Spleen (tissue), 11 donors: ENCODE results near the gene DYRK4. TPM values are rescaled to one million over a fixed set of nuclear protein-coding genes. Genes with fewer than 3 reads are reported as not detected.

Source experiments
- DNase-seq: peaks from one replicate; pipeline ENCODE4 v3.0.0-alpha.2; 2020
- H3K27ac ChIP-seq, 8 donors: fragments of 200-600 bp; sonication (generic) in 7 of 8; 1 replicate in 4 of 8; 2 replicates in 4 of 8; pipeline versions ENCODE4 v1.5.0 to v1.8.0; 2016 to 2021; ENCODE audit warnings: inconsistent platforms in 4 of 8, mild to moderate bottlenecking in 4 of 8, moderate library complexity in 1 of 8
- H3K27me3 ChIP-seq, 7 donors: fragments of 200-600 bp; sonication (generic) in 6 of 7; replicated peaks in 1 of 7; 1 replicate in 4 of 7; 2 replicates in 3 of 7; pipeline versions ENCODE4 v1.5.0 to v1.8.0; 2016 to 2021; ENCODE audit warnings: inconsistent platforms in 3 of 7, mild to moderate bottlenecking in 1 of 7
- H3K36me3 ChIP-seq, 6 donors: fragments of 200-600 bp; sonication (generic) in 5 of 6; 1 replicate in 4 of 6; 2 replicates in 2 of 6; pipeline versions ENCODE4 v1.5.0 to v1.8.0; 2016 to 2021; ENCODE audit warnings: inconsistent platforms in 2 of 6
- H3K4me1 ChIP-seq, 6 donors: fragments of 200-600 bp; sonication (generic) in 5 of 6; 1 replicate in 3 of 6; 2 replicates in 3 of 6; pipeline versions ENCODE4 v1.5.0 to v1.8.0; 2016 to 2021; ENCODE audit warnings: inconsistent platforms in 3 of 6
- H3K4me3 ChIP-seq, 8 donors: fragments of 200-600 bp; sonication (generic) in 7 of 8; 1 replicate in 4 of 8; 2 replicates in 4 of 8; pipeline versions ENCODE4 v1.5.0 to v1.8.0; 2016 to 2021; ENCODE audit warnings: inconsistent platforms in 4 of 8, mild to moderate bottlenecking in 4 of 8, moderate library complexity in 2 of 8
- H3K9me3 ChIP-seq, 8 donors: fragments of 200-600 bp; sonication (generic) in 7 of 8; 1 replicate in 4 of 8; 2 replicates in 4 of 8; pipeline versions ENCODE4 v1.5.0 to v1.8.0; 2016 to 2021; ENCODE audit warnings: inconsistent platforms in 4 of 8
- POLR2A ChIP-seq, 3 donors: fragments of 450-650 bp; IDR thresholded peaks; one replicate each; pipeline ENCODE4 v1.5.1; 2017; ENCODE audit warnings: antibody characterized with exemption in 3 of 3, mild to moderate bottlenecking in 1 of 3
- POLR2AphosphoS5 ChIP-seq, 3 donors: sonication (generic); formaldehyde crosslinking; IDR thresholded peaks; one replicate each; pipeline ENCODE4 v1.5.1; 2017; ENCODE audit warnings: antibody characterized with exemption in 3 of 3
- WGBS, 5 donors: extraction: QIAGEN DNeasy Blood & Tissue Kit in 3 of 5; methylation state at CpG; one replicate each; pipeline versions ENCODE4 v1.1.5 to v1.1.7; 2013 to 2018; 5-methylcytosine and 5-hydroxymethylcytosine counted together
- intact Hi-C: fragments of 100-400 bp; cut with DNase I; formaldehyde crosslinking; loops from one replicate; pipeline ENCODE4 v1.15.0; 2023; ENCODE audit warnings: low total_unique reads
- polyA plus RNA-seq, 3 donors: library from polyadenylated mRNA; stranded (reverse); fragments of 200-250 nt; gene quantifications; one replicate each; pipeline ENCODE4 v1.2.1, GENCODE V29; 2013
- total RNA-seq, 7 donors: library from RNA; depleted of rRNA in 3 of 7; stranded (reverse); fragments of >200 nt in 3 of 7; fragmentation: NEBNext Ultra II Directional in 4 of 7; extraction: Animal tissue kit (Norgen Biotek cat#: 25700) in 4 of 7; gene quantifications; one replicate each; pipeline versions ENCODE4 v1.1.0 to v1.2.1, GENCODE V29; 2016 to 2021
- TF ChIP-seq, protein P1 (sequence below), 11 experiments: fragments of 200-600 bp in 7 of 11; fragments of 450-650 bp in 4 of 11; sonication (generic) in 4 of 11; IDR thresholded peaks in 8 of 11; conservative IDR thresholded peaks in 3 of 11; 1 replicate in 7 of 11; 2 replicates in 4 of 11; pipeline versions ENCODE4 v1.4.0 to v1.8.0; 2016 to 2021; ENCODE audit warnings: antibody characterized with exemption in 11 of 11, inconsistent platforms in 4 of 11, mild to moderate bottlenecking in 1 of 11
- donor health status: healthy with polysubstance abuse.
- donor health status: DM: no; HTN: no; CAD: no; lungs with moderate emphysema.
- donor health status: DM: no; HTN: no; CAD: no.
- donor health status: Bipolar disorder and iron deficiency.
- donor health status: healthy.
- donor health status: DM: no; HTN: no; CAD: no.
- donor health status: DM: yes; HTN: yes; CAD: no.

The DYRK4 gene
- total and polyA plus RNA-seq, 10 donors, result 32.4 to 69.6 (median 42.2) TPM

DNA sequence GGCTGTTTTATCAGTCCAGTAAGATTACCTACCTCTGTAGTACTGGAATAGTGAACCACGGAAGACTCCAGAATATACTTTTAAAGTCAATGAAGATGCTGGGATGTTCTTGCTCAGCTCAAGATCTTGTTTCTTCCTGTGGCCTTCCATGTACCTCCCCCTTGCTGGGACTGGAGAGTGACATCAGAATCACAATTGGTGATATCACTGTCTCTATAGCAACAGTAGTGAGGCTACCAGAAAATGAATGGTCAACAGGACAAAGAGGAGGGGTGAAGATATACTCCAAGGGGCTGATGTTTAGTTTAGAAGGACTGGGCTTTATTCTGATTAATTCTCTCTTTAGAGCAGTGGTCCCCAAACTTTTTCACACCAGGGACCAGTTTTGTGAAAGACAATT lies 83.0 kb downstream of the DYRK4 start:
- DNase-seq, result no peak
- Histone ChIP-seq H3K9me3 (no peaks in the 10 kb centered on the region), H3K4me3 (no peak overlapping the region), H3K36me3 (no peaks in the 10 kb centered on the region), H3K4me1 (peaks cover 11 to 25% (median 16%) of the 10 kb centered on the region in 6 donors), H3K27me3 (no peaks in the 10 kb centered on the region), H3K27ac (no peak overlapping the region)
- intact Hi-C loops, result no loop called here
- 77 to 100% (median 92%) methylated on average over 1 of the region's 1 CpG for WGBS, 5 donors
- no peak for TF ChIP-seq POLR2AphosphoS5 (IDR thresholded peaks at IDR 0.05)
- TF ChIP-seq, protein P1, sequence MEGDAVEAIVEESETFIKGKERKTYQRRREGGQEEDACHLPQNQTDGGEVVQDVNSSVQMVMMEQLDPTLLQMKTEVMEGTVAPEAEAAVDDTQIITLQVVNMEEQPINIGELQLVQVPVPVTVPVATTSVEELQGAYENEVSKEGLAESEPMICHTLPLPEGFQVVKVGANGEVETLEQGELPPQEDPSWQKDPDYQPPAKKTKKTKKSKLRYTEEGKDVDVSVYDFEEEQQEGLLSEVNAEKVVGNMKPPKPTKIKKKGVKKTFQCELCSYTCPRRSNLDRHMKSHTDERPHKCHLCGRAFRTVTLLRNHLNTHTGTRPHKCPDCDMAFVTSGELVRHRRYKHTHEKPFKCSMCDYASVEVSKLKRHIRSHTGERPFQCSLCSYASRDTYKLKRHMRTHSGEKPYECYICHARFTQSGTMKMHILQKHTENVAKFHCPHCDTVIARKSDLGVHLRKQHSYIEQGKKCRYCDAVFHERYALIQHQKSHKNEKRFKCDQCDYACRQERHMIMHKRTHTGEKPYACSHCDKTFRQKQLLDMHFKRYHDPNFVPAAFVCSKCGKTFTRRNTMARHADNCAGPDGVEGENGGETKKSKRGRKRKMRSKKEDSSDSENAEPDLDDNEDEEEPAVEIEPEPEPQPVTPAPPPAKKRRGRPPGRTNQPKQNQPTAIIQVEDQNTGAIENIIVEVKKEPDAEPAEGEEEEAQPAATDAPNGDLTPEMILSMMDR (IDR thresholded peaks at IDR 0.05 in 8 of 11, conservative IDR thresholded peaks at IDR 0.05 in 3 of 11), result no peak
- no peak for TF ChIP-seq POLR2A (IDR thresholded peaks at IDR 0.05)

DNA sequence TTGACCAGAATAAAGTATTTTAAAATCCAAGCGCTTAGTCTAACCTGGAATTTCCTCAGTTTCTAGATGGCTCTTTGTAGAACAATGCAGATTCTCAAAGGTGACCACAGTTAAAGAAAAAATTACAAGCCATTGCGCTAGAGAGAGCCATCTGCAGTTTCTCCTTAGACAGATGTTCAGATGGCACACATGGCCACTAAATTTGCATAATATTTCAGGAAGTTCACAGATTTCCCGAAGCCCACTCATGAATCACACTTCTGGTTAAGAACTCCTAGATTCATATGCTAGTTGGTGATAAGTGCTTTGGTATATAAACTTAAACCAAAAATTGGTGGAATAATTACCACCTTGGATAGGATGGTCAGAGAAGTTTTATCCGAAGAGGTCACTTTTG lies 86.1 kb downstream of the DYRK4 start:
- peaks cover 0 to 12% (median 0%) of the 10 kb centered on the region in 6 donors for H3K36me3 ChIP-seq
- 26 to 34% (median 28%) methylated on average over 4 of the region's 4 CpGs for WGBS, 5 donors
- intact Hi-C loops, result no loop called here
- no peak for DNase-seq
- TF ChIP-seq, protein P1 (IDR thresholded peaks at IDR 0.05 in 8 of 11, conservative IDR thresholded peaks at IDR 0.05 in 3 of 11), result no peak
- no peak for TF ChIP-seq POLR2A (IDR thresholded peaks at IDR 0.05)
- TF ChIP-seq POLR2AphosphoS5 (IDR thresholded peaks at IDR 0.05), result no peak
- peak overlapping the region; percentile 86 to 91 (median 88) for H3K27ac ChIP-seq
- H3K4me1 ChIP-seq, result peaks cover 20 to 56% (median 39%) of the 10 kb centered on the region in 6 donors
- peak overlapping the region; percentile 62 to 96 (median 78) for H3K4me3 ChIP-seq
- H3K27me3 ChIP-seq, result no peaks in the 10 kb centered on the region
- no peaks in the 10 kb centered on the region for H3K9me3 ChIP-seq

DNA sequence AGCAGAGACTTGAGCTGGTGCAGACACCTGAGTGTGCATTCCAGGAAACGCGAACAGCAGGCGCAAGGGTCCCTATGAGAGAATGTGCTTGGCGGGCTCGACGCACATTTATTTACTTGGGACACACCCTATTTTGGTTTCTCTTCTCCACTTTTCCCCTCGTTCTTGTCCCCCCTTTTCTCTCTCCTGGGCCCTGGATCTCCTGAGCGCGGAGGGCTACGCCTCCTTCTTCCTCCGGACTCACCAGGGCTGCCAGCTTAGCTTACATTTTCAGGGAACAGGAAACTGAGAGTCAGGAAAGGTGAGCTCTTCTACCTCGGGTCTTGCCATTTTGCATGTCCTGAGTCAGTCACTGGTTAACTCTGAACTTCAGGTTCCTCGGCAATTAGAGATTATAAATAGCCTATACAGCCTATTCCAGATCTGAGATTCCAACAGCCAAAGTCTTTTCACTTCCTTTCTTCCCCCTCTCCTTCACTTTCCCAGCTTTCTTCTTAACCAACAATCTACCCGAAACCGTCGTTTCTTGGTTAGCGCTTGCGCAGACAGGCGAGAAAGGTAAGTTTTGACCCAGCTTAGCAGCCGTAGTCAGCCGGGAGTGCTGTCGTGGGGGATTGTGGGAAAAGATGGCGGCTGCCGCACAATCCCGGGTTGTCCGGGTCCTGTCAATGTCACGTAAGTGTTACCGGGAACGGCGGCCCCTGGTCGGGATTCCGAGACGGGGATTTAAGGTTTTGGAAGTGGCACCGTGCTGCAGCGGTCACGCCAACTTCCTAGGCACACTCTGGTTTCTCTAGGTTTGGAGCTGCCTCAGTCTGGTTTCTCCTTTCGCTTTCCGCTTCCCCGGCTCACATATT lies 86.7 kb downstream of the DYRK4 start, which contains the start of the genes AKAP3 and NDUFA9:
TSS of gene AKAP3 (minus strand) at position 551 of the 857 bp plus-strand sequence. CDS start 10,855 bp downstream, outside the sequence.
TSS of gene NDUFA9 (plus strand) at position 614 of the 857 bp plus-strand sequence. CDS start at position 627, 13 bp downstream.
- DNase-seq, result peak; percentile 94
- intact Hi-C loops, result no loop called here
- Histone ChIP-seq H3K27ac (peak within 1 kb of the TSS; percentile 86 to 91 (median 88)), H3K4me1 (peaks cover 20 to 62% (median 42%) of the 10 kb centered on the region in 6 donors), H3K36me3 (peaks cover 0 to 12% (median 0%) of the 10 kb centered on the region in 6 donors), H3K4me3 (peak within 1 kb of the TSS; percentile 62 to 96 (median 78)), H3K27me3 (no peaks in the 10 kb centered on the region), H3K9me3 (no peaks in the 10 kb centered on the region)
- WGBS, 5 donors, result 0 to 1% (median 0%) methylated on average over 36 to 39 of the region's 39 CpGs
- TF ChIP-seq, protein P1 (IDR thresholded peaks at IDR 0.05 in 8 of 11, conservative IDR thresholded peaks at IDR 0.05 in 3 of 11), result no peak
- TF ChIP-seq POLR2AphosphoS5 (IDR thresholded peaks at IDR 0.05), result peak; percentile 79 to 88 (median 86)

DNA sequence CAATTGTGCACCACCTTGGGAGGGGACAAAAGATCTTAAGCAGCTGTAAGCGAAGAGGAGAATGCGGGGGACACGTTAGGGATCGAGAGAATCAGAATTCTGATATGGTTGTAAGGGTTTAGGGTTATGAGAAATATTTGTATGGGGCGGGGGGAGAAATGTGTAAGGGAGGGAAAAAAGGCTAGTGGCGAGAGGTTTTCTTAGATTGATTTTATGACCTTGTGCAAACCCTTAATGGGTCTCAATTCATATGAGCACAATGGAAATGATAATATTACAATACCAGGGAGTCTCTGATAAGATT lies 87.3 kb downstream of the DYRK4 start:
- no peak for DNase-seq
- Histone ChIP-seq H3K27ac (peak overlapping the region; percentile 86 to 91 (median 88)), H3K4me3 (peak overlapping the region; percentile 62 to 96 (median 78)), H3K27me3 (no peaks in the 10 kb centered on the region), H3K36me3 (peaks cover 0 to 17% (median 3%) of the 10 kb centered on the region in 6 donors), H3K4me1 (peaks cover 20 to 68% (median 44%) of the 10 kb centered on the region in 6 donors), H3K9me3 (no peaks in the 10 kb centered on the region)
- TF ChIP-seq POLR2AphosphoS5 (IDR thresholded peaks at IDR 0.05) (no peak), POLR2A (IDR thresholded peaks at IDR 0.05) (no peak)
- TF ChIP-seq, protein P1 (IDR thresholded peaks at IDR 0.05 in 8 of 11, conservative IDR thresholded peaks at IDR 0.05 in 3 of 11), result no peak
- intact Hi-C loops, result no loop called here
- WGBS, 5 donors, result 0 to 1% (median 0%) methylated on average over 6 of the region's 6 CpGs
